D721Med (cell line): Measurements from ENCODE around the gene FILIP1.

Experiments
- DNase-seq: peaks from one replicate; pipeline ENCODE4 v3.0.0; 2011; ENCODE audit warnings: low spot score; ENCODE audit not compliant: insufficient read length
- FAIRE-seq: peaks from 2 replicates; lab custom pipeline; 2011; peaks lifted over from hg19 to GRCh38; lab: Jason Lieb, UNC
- CTCF ChIP-seq: IDR thresholded peaks from 2 replicates; pipeline ENCODE4 v1.5.1; 2012; ENCODE audit warnings: mild to moderate bottlenecking, control low read depth; ENCODE audit not compliant: insufficient read depth; ENCODE audit errors: missing control alignments

The FILIP1 gene

GRCh38 chr6:75493400-75494064 is at the start of gene FILIP1:
Gene FILIP1 (minus strand): TSS chr6:75493800. CDS start chr6:75414972, 78,828 bp downstream.
- TF ChIP-seq CTCF = no peak
- DNase-seq (no peak), FAIRE-seq (no peak)

DNA sequence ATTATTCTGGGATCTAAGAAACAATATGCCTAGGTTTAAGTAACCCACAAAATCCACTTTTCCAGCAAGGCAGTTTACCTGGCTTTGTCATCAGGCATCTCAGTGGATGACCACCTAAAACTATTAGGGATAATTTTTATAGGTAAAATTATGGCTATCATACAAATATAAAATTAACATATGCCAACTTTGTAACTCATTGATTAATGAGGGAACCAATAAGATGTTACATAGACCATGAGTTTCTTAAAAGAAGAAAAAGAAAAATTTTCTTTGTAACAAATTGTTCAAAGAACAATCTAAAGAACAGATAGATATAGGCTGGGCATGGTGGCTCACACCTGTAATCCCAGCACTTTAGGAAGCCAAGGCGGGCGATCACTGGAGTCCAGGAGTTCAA is 49.7 kb upstream of the FILIP1 start:
- FAIRE-seq (no peak), DNase-seq (no peak)
- no peak for TF ChIP-seq CTCF

GRCh38 chr6:75539136-75539535 is 45.5 kb upstream of the FILIP1 start:
- DNase-seq = no peak
- no peak for TF ChIP-seq CTCF
- FAIRE-seq = no peak

GRCh38 chr6:75532521-75532920 is 38.9 kb upstream of the FILIP1 start:
- FAIRE-seq (no peak), DNase-seq (no peak)
- TF ChIP-seq CTCF = no peak

DNA sequence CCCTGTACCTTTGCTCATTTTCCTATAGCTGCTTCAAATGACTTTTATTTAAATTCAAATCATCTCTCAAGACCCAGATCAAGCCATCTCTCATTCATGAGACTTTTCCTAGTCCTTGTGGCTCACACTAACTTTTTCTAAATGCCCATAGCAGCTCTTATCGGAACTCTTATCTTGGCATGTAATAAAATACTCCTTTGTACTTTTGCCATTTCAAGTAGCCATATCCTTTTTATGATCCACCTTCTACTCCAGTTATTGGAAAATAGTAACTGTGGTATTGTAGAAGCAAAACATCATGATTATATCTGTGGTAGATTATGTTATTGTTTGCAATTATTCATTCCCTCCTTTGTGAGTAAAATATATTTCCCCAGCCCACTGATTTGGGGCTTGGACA is 37.6 kb upstream of the FILIP1 start:
- no peak for FAIRE-seq
- TF ChIP-seq CTCF = no peak
- no peak for DNase-seq

DNA sequence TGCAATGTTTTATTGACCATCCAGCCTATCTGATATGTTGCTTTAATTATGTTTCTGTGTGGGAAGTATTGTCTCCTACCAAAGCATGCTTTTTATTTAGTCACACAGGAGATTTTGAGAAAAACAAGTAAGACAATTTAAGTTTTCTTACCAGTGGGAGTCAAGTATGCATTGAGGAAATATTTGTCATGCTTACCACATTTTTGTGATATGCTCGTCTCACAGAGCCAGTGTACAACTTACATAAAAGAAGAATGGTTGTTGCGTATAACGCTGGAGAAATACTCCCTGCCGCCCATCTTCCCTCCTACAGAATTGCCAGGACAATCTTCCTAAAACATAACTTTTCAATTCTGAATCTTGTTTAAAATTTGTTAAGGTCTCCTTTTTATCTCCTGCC is 37.1 kb upstream of the FILIP1 start:
- no peak for TF ChIP-seq CTCF
- DNase-seq = no peak
- FAIRE-seq = no peak

DNA sequence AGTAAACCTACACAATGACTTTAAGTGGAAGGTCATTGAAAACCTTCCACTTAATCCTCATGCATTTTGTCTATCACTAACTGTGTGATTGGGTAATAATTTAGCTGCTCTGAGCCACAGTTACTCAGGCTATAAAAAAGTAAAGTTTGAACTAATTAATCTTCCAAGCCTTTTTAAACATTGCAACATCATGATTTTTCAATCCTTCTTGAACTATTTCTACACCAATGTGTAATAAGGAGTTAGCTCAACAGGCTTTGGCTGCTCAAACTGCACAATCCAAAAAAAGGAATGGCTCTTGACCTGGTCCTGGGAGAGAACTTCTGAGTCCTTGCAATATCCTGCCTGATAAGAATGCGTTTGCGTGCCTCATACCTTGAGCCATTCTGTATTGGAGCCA is 34.8 kb upstream of the FILIP1 start:
- no peak for FAIRE-seq

More for the DNA sequence above, 34.8 kb upstream of the FILIP1 start:
- DNase-seq = no peak
- no peak for TF ChIP-seq CTCF
